IPS-15b (cell line): ENCODE results near the gene RGPD6.
"Not testable (repeated sequence)": the region's sequence is repeated elsewhere in the genome, so short reads cannot be mapped to it uniquely, and the experiment has no call there.

Source experiments
- H3K27me3 ChIP-seq: one replicate; pipeline ENCODE4 v1.6.1; 2013; ENCODE audit warnings: low read length; ENCODE audit not compliant: control insufficient read depth, insufficient read depth
- H3K36me3 ChIP-seq: one replicate; pipeline ENCODE4 v1.6.1; 2013; ENCODE audit warnings: low read length; ENCODE audit not compliant: control insufficient read depth, insufficient read depth
- H3K4me1 ChIP-seq: one replicate; pipeline ENCODE4 v1.6.1; 2013; ENCODE audit warnings: mild to moderate bottlenecking, low read length; ENCODE audit not compliant: control insufficient read depth, insufficient read depth
- H3K4me3 ChIP-seq: one replicate; pipeline ENCODE4 v1.5.1; 2013; ENCODE audit warnings: low read depth, low read length
- H3K9ac ChIP-seq: one replicate; pipeline ENCODE4 v1.6.1; 2013; ENCODE audit warnings: low read depth, mild to moderate bottlenecking, low read length
- H3K9me3 ChIP-seq: one replicate; pipeline ENCODE4 v1.6.1; 2013; ENCODE audit warnings: mild to moderate bottlenecking, low read length; ENCODE audit not compliant: control insufficient read depth, insufficient read depth

Gene RGPD6

GRCh38 chr2:110475627-110476359 lies 101.2 kb downstream of the RGPD6 start:
- not testable (repeated sequence) for H3K4me3 ChIP-seq, H3K9me3 ChIP-seq

GRCh38 chr2:110474898-110475297 lies 102.1 kb downstream of the RGPD6 start:
- not testable (repeated sequence) for H3K4me1 ChIP-seq, H3K9ac ChIP-seq, H3K36me3 ChIP-seq, H3K27me3 ChIP-seq, H3K9me3 ChIP-seq, H3K4me3 ChIP-seq

More at GRCh38 chr2:110475627-110476359, 101.2 kb downstream of the RGPD6 start:
- not testable (repeated sequence) for H3K4me1 ChIP-seq, H3K9ac ChIP-seq, H3K36me3 ChIP-seq, H3K27me3 ChIP-seq

GRCh38 chr2:110473059-110473358 lies 104.0 kb downstream of the RGPD6 start:
- H3K27me3 ChIP-seq = not testable (repeated sequence)

GRCh38 chr2:110472171-110473058 lies 104.6 kb downstream of the RGPD6 start, which contains the start of gene LIMS4:
TSS of gene LIMS4 (minus strand) at chr2:110472816. CDS start at chr2:110472778, 38 bp downstream.
- H3K4me3 ChIP-seq, H3K4me1 ChIP-seq, H3K27me3 ChIP-seq, H3K9me3 ChIP-seq, H3K9ac ChIP-seq, H3K36me3 ChIP-seq: not testable (repeated sequence)

More at GRCh38 chr2:110473059-110473358, 104.0 kb downstream of the RGPD6 start:
- not testable (repeated sequence) for H3K4me1 ChIP-seq, H3K36me3 ChIP-seq, H3K4me3 ChIP-seq, H3K9ac ChIP-seq, H3K9me3 ChIP-seq

- not testable (repeated sequence) for H3K4me3 ChIP-seq, H3K9ac ChIP-seq, H3K36me3 ChIP-seq, H3K4me1 ChIP-seq, H3K27me3 ChIP-seq, H3K9me3 ChIP-seq
Observed at GRCh38 chr2:110468921-110469320, 108.1 kb downstream of the RGPD6 start.

- not testable (repeated sequence) for H3K4me1 ChIP-seq, H3K4me3 ChIP-seq, H3K9ac ChIP-seq, H3K9me3 ChIP-seq, H3K36me3 ChIP-seq, H3K27me3 ChIP-seq
Observed at GRCh38 chr2:110465312-110465711, 111.7 kb downstream of the RGPD6 start.
